Panc1 (cell line): ENCODE measurements around the gene CACNA1C. TPM values are rescaled to one million over a fixed set of nuclear protein-coding genes. Genes with fewer than 3 reads are reported as not detected.

Source experiments
- ATAC-seq: fragments of 200-7000 bp; cut with Tn5 transposase; 2 replicates; pipeline ENCODE4 v1.9.1; 2020; ENCODE audit warnings: mild to moderate bottlenecking, moderate library complexity
- BruUV-seq: library from RNA; stranded (reverse); fragments of 400-500 nt; replicated peaks from 2 replicates; lab custom pipeline; 2021; lab: Mats Ljungman, UMichigan
- CTCF ChIA-PET: fragments of 300-600 bp; sonication (Branson Sonifier 250); formaldehyde crosslinking; loops from one replicate; lab custom pipeline; 2022; ENCODE audit warnings: antibody characterized with exemption; lab: Charles Lee
- POLR2A ChIA-PET: fragments of 300-600 bp; sonication (Branson Sonifier 250); formaldehyde crosslinking; loops from one replicate; lab custom pipeline; 2022; ENCODE audit warnings: antibody characterized with exemption; lab: Charles Lee
- DNase-seq: peaks from one replicate; pipeline ENCODE4 v3.0.0-alpha.2; 2010; ENCODE audit warnings: low read depth, low spot score
- H3K27ac ChIP-seq: 2 replicates; pipeline ENCODE4 v1.5.1; 2011; ENCODE audit warnings: mild to moderate bottlenecking, low read length, inconsistent platforms
- H3K27me3 ChIP-seq: fragments of 200-500 bp; sonication (Bioruptor generic); 2 replicates; pipeline ENCODE4 v1.6.0; 2014; ENCODE audit warnings: low read length, inconsistent platforms; ENCODE audit not compliant: control insufficient read depth, insufficient read depth
- H3K36me3 ChIP-seq: fragments of 200-500 bp; sonication (Bioruptor generic); 2 replicates; pipeline ENCODE4 v1.5.1; 2014; ENCODE audit warnings: inconsistent platforms, mild to moderate bottlenecking, low read length, moderate library complexity; ENCODE audit not compliant: control insufficient read depth, insufficient read depth
- H3K4me1 ChIP-seq: 2 replicates; pipeline ENCODE4 v1.5.1; 2011; ENCODE audit warnings: inconsistent platforms, mild to moderate bottlenecking, low read length, moderate library complexity; ENCODE audit not compliant: control insufficient read depth, insufficient read depth
- H3K4me3 ChIP-seq, 2 experiments: 2 replicates each; pipeline ENCODE4 v1.5.1; 2011 to 2012; ENCODE audit warnings: low read depth in 2 of 2, low read length in 2 of 2, mild to moderate bottlenecking in 2 of 2, inconsistent platforms in 1 of 2, moderate library complexity in 1 of 2
- H3K9me3 ChIP-seq: fragments of 200-500 bp; sonication (Bioruptor generic); 2 replicates; pipeline ENCODE4 v1.5.1; 2014; ENCODE audit warnings: low read depth, mild to moderate bottlenecking, inconsistent platforms, low read length, moderate library complexity; ENCODE audit not compliant: control insufficient read depth, insufficient read depth
- POLR2AphosphoS5 ChIP-seq: IDR thresholded peaks from 2 replicates; pipeline ENCODE4 v1.6.1; 2012; ENCODE audit warnings: mild to moderate bottlenecking, low read depth, low read length, moderate library complexity
- SIN3A ChIP-seq: IDR thresholded peaks from 2 replicates; pipeline ENCODE4 v1.6.1; 2012; ENCODE audit warnings: low read depth, mild to moderate bottlenecking, low read length, moderate library complexity, borderline replicate concordance; ENCODE audit not compliant: insufficient read depth
- TCF7L2 ChIP-seq: IDR thresholded peaks from 2 replicates; pipeline ENCODE4 v1.6.1; 2011; ENCODE audit warnings: mild to moderate bottlenecking, low read depth, low read length, inconsistent platforms
- in situ Hi-C: cut with HindIII; loops from 2 replicates; pipeline ENCODE4 v1.10.0; 2016; ENCODE audit warnings: low sequenced_read_pairs, low pct_unique_long_range_greater_than_20kb
- intact Hi-C: fragments of 100-400 bp; cut with micrococcal nuclease; formaldehyde crosslinking; loops from one replicate; pipeline ENCODE4 v1.10.0; 2022; ENCODE audit not compliant: unreplicated experiment
- total RNA-seq: library from RNA; stranded (reverse); gene quantifications from one replicate; pipeline ENCODE4 v1.2.1, GENCODE V29; 2021; ENCODE audit not compliant: unreplicated experiment
- TF ChIP-seq, protein P1 (sequence below): fragments of 450-650 bp; IDR thresholded peaks from 2 replicates; pipeline ENCODE4 v1.5.1; 2017; ENCODE audit warnings: mild to moderate bottlenecking
- TF ChIP-seq, protein P2 (sequence below), 2 experiments: IDR thresholded peaks; 2 replicates each; pipeline ENCODE4 v1.6.1; 2011 to 2012; ENCODE audit warnings: low read depth in 2 of 2, control low read depth in 1 of 2, low read length in 1 of 2, mild to moderate bottlenecking in 1 of 2, moderate library complexity in 1 of 2; ENCODE audit not compliant: insufficient read depth in 1 of 2

The CACNA1C gene
- total RNA-seq, 1 experiment from 2014 or later: 0.03 TPM

DNA sequence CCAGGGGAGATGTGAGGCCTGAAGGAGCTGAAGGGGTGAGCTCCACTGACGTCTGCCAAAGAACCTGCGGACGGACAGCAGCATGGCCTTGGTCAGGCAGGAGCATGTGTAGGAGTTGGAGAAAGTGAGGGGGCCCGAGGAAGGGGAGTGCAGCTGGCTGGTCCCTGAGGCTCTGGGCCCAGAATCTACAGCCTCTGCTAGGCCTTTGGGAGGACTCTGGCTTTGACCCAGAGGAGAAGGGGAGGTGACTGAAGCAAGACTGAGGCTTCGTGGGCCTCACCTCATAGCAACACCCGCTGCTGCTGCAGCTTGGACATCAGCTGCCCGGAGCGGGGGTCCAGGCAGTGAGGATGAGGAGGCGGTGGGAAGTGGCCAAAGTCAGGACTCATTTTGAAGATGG is 525.4 kb downstream of the CACNA1C start:
- Histone ChIP-seq H3K27ac (no peak overlapping the region), H3K9me3 (no peaks in the 10 kb centered on the region), H3K27me3 (peaks cover 3% of the 10 kb centered on the region; the same call in 1 of the 2 replicates), H3K4me1 (no peaks in the 10 kb centered on the region), H3K36me3 (no peaks in the 10 kb centered on the region), H3K4me3 (no peak overlapping the region)
- BruUV-seq: no TSS peak
- TF ChIP-seq, protein P1, sequence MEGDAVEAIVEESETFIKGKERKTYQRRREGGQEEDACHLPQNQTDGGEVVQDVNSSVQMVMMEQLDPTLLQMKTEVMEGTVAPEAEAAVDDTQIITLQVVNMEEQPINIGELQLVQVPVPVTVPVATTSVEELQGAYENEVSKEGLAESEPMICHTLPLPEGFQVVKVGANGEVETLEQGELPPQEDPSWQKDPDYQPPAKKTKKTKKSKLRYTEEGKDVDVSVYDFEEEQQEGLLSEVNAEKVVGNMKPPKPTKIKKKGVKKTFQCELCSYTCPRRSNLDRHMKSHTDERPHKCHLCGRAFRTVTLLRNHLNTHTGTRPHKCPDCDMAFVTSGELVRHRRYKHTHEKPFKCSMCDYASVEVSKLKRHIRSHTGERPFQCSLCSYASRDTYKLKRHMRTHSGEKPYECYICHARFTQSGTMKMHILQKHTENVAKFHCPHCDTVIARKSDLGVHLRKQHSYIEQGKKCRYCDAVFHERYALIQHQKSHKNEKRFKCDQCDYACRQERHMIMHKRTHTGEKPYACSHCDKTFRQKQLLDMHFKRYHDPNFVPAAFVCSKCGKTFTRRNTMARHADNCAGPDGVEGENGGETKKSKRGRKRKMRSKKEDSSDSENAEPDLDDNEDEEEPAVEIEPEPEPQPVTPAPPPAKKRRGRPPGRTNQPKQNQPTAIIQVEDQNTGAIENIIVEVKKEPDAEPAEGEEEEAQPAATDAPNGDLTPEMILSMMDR: no peak
- no peak for TF ChIP-seq POLR2AphosphoS5
- no peak for TF ChIP-seq TCF7L2
- no peak for TF ChIP-seq SIN3A
- TF ChIP-seq, protein P2, sequence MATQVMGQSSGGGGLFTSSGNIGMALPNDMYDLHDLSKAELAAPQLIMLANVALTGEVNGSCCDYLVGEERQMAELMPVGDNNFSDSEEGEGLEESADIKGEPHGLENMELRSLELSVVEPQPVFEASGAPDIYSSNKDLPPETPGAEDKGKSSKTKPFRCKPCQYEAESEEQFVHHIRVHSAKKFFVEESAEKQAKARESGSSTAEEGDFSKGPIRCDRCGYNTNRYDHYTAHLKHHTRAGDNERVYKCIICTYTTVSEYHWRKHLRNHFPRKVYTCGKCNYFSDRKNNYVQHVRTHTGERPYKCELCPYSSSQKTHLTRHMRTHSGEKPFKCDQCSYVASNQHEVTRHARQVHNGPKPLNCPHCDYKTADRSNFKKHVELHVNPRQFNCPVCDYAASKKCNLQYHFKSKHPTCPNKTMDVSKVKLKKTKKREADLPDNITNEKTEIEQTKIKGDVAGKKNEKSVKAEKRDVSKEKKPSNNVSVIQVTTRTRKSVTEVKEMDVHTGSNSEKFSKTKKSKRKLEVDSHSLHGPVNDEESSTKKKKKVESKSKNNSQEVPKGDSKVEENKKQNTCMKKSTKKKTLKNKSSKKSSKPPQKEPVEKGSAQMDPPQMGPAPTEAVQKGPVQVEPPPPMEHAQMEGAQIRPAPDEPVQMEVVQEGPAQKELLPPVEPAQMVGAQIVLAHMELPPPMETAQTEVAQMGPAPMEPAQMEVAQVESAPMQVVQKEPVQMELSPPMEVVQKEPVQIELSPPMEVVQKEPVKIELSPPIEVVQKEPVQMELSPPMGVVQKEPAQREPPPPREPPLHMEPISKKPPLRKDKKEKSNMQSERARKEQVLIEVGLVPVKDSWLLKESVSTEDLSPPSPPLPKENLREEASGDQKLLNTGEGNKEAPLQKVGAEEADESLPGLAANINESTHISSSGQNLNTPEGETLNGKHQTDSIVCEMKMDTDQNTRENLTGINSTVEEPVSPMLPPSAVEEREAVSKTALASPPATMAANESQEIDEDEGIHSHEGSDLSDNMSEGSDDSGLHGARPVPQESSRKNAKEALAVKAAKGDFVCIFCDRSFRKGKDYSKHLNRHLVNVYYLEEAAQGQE (IDR thresholded peaks at IDR 0.05; ENCODE audit: insufficient read depth in 1 of 2, low read depth in 2 of 2, low read length in 1 of 2): no peak
- in situ Hi-C loops (no loop called here), intact Hi-C loops (no loop called here)
- CTCF ChIA-PET: no interaction called here
- no peak for DNase-seq
- POLR2A ChIA-PET: no interaction called here
- no peak for ATAC-seq

DNA sequence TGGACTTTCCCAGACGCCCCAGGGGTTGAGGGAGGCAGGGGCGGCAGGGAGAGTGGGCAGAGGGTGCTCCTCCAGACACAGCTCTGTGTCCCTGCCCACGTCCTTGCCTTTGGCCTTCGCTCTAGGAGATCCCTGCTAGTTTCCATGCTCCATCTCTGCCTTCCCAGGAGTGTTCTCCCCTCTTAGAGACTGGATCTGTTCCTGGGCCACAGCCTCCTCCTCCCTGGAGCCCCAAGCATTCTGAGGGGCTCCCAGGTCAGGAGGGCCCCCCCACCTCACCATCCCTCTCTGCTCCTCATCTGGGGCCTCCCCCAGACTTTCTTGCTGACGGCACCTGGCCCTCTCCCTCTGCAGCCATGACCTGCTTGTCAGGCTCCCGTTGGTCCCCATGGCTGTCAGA is 526.0 kb downstream of the CACNA1C start:
- no TSS peak for BruUV-seq
- Histone ChIP-seq H3K36me3 (no peaks in the 10 kb centered on the region), H3K27ac (no peak overlapping the region), H3K4me1 (no peaks in the 10 kb centered on the region), H3K9me3 (no peaks in the 10 kb centered on the region), H3K4me3 (no peak overlapping the region), H3K27me3 (peaks cover 3% of the 10 kb centered on the region; the same call in 1 of the 2 replicates)
- CTCF ChIA-PET: no interaction called here
- POLR2A ChIA-PET: no interaction called here
- ATAC-seq (no peak), DNase-seq (no peak)
- intact Hi-C loops (no loop called here), in situ Hi-C loops (no loop called here)
- TF ChIP-seq, protein P2 (IDR thresholded peaks at IDR 0.05; ENCODE audit: insufficient read depth in 1 of 2, low read depth in 2 of 2, low read length in 1 of 2): no peak
- no peak for TF ChIP-seq SIN3A
- TF ChIP-seq, protein P1: no peak
- TF ChIP-seq POLR2AphosphoS5: no peak
- TF ChIP-seq TCF7L2: no peak
